ENCODE results near the gene ID4. TPM values are rescaled to one million over a fixed set of nuclear protein-coding genes. Genes with fewer than 3 reads are reported as not detected.

Gene ID4
- total and polyA plus RNA-seq, 2 experiments from 2014 or later: 29.1 to 34.0 TPM

DNA sequence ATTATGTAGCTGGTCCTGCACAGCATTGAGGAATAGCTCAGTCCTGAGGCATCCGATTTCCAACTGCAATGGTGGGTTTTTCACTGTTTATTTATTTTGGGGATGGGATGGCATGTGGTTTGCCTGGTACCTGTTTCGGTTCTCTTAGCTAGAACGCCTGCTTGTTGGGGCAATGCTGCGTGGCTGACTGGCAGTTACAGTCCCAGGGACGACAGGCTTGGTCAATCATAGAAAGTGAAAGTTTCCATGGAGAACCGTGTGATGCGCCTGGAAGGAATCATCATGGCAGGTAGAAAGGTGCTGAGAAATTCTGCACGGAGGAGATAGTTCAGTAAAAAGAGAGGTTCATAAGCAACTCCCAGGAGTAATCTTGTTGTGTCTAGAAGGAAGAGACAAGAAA, 18.4 kb downstream of the ID4 start:
- H3K27me3 ChIP-seq (replicated peaks; ENCODE audit: insufficient read depth): no peaks in the 10 kb centered on the region
- 86 to 90% methylated on average over 8 of the region's 8 CpGs for WGBS, 2 experiments (ENCODE audit: low coverage in 1 of 2, low lambda C conversion rate in 2 of 2, missing lambda C conversion rate in 2 of 2)
- in situ Hi-C loops (cut with MboI): loop anchor here (25.0 kb wide), 3 partner anchors 843 to 1268 kb away; no protein-coding TSS in a partner anchor

DNA sequence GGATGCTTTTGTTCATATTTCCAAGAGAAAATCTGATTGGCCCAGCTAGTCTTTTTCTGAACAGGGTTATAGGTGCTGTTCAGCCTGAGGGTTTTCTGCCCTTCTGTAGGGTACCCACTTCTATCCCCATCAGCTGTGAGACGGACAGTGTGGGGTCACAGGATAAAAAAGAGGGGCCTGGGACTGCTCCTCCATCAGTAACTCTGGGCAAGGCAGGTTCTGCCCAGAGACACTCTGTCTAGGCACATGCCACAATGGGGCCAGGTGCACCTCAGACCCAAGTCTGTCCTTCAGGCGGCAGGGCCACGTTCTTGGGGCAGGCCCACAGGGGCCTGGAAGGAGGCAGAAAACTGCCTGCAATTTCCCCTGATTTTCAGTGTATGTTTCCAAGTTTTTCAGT, 20.0 kb downstream of the ID4 start:
- H4K20me1 ChIP-seq (ENCODE audit: insufficient read depth): no peaks in the 10 kb centered on the region
- H3K9ac ChIP-seq: no peak overlapping the region
- H2AFZ ChIP-seq: no peak overlapping the region
- TF ChIP-seq EZH2 (IDR thresholded peaks at IDR 0.05; ENCODE audit: insufficient read depth, poor library complexity, severe bottlenecking): no peak
- no peak for TF ChIP-seq EZH2phosphoT487 (IDR thresholded peaks at IDR 0.05; ENCODE audit: insufficient read depth, low read depth)
- H3K79me2 ChIP-seq (ENCODE audit: insufficient read depth): no peaks in the 10 kb centered on the region
- no peak overlapping the region for H3K4me3 ChIP-seq
- H3K27me3 ChIP-seq (replicated peaks; ENCODE audit: insufficient read depth): no peaks in the 10 kb centered on the region
- DNase-seq: no peak
- H3K27ac ChIP-seq: no peak overlapping the region
- no peaks in the 10 kb centered on the region for H3K9me3 ChIP-seq (ENCODE audit: low read depth)
- WGBS, 2 experiments (ENCODE audit: low coverage in 1 of 2, low lambda C conversion rate in 2 of 2, missing lambda C conversion rate in 2 of 2): 88 to 93% methylated on average over 3 of the region's 3 CpGs
- H3F3A ChIP-seq (ENCODE audit: insufficient read depth): no peaks in the 10 kb centered on the region
- no peaks in the 10 kb centered on the region for H3K9me2 ChIP-seq (ENCODE audit: insufficient read depth)
- H3K4me1 ChIP-seq (ENCODE audit: insufficient read depth): no peaks in the 10 kb centered on the region
- H3K4me2 ChIP-seq (ENCODE audit: unreplicated experiment): no peak overlapping the region
- in situ Hi-C loops (cut with MboI): loop anchor here (25.0 kb wide), 3 partner anchors 845 to 1270 kb away; no protein-coding TSS in a partner anchor
- no peaks in the 10 kb centered on the region for H3K36me3 ChIP-seq (ENCODE audit: low read depth)

More for the DNA sequence above, 18.4 kb downstream of the ID4 start:
- Histone ChIP-seq H3K4me3 (no peak overlapping the region), H3K4me1 (ENCODE audit: insufficient read depth) (no peaks in the 10 kb centered on the region), H3K27ac (no peak overlapping the region), H4K20me1 (ENCODE audit: insufficient read depth) (no peaks in the 10 kb centered on the region), H2AFZ (no peak overlapping the region), H3K79me2 (ENCODE audit: insufficient read depth) (no peaks in the 10 kb centered on the region), H3K36me3 (ENCODE audit: low read depth) (no peaks in the 10 kb centered on the region), H3K9me2 (ENCODE audit: insufficient read depth) (no peaks in the 10 kb centered on the region), H3K9me3 (ENCODE audit: low read depth) (no peaks in the 10 kb centered on the region), H3K4me2 (ENCODE audit: unreplicated experiment) (no peak overlapping the region), H3K9ac (no peak overlapping the region), H3F3A (ENCODE audit: insufficient read depth) (no peaks in the 10 kb centered on the region)
- TF ChIP-seq EZH2 (IDR thresholded peaks at IDR 0.05; ENCODE audit: insufficient read depth, poor library complexity, severe bottlenecking) (no peak), EZH2phosphoT487 (IDR thresholded peaks at IDR 0.05; ENCODE audit: insufficient read depth, low read depth) (no peak)
- DNase-seq: no peak

GRCh38 chr6:19857703-19858102, 20.5 kb downstream of the ID4 start:
- TF ChIP-seq EZH2phosphoT487 (IDR thresholded peaks at IDR 0.05; ENCODE audit: insufficient read depth, low read depth) (no peak), EZH2 (IDR thresholded peaks at IDR 0.05; ENCODE audit: insufficient read depth, poor library complexity, severe bottlenecking) (no peak)

GRCh38 chr6:19860235-19860877, 23.2 kb downstream of the ID4 start:
- no peaks in the 10 kb centered on the region for H3F3A ChIP-seq (ENCODE audit: insufficient read depth)
- in situ Hi-C loops (cut with MboI): loop anchor here (25.0 kb wide), 3 partner anchors 848 to 1273 kb away; no protein-coding TSS in a partner anchor
- no peak overlapping the region for H3K27ac ChIP-seq
- DNase-seq: no peak
- H3K9me2 ChIP-seq (ENCODE audit: insufficient read depth): no peaks in the 10 kb centered on the region
- no peaks in the 10 kb centered on the region for H3K79me2 ChIP-seq (ENCODE audit: insufficient read depth)
- no peaks in the 10 kb centered on the region for H3K9me3 ChIP-seq (ENCODE audit: low read depth)
- H4K20me1 ChIP-seq (ENCODE audit: insufficient read depth): no peaks in the 10 kb centered on the region
- no peak overlapping the region for H3K4me2 ChIP-seq (ENCODE audit: unreplicated experiment)
- H3K27me3 ChIP-seq (replicated peaks; ENCODE audit: insufficient read depth): no peaks in the 10 kb centered on the region; the same call in 1 of the 2 replicates
- no peak overlapping the region for H2AFZ ChIP-seq
- H3K4me1 ChIP-seq (ENCODE audit: insufficient read depth): no peaks in the 10 kb centered on the region
- WGBS, 2 experiments (ENCODE audit: low coverage in 1 of 2, low lambda C conversion rate in 2 of 2, missing lambda C conversion rate in 2 of 2): 58 to 71% methylated on average over 4 of the region's 4 CpGs
- H3K36me3 ChIP-seq (ENCODE audit: low read depth): no peaks in the 10 kb centered on the region
- H3K9ac ChIP-seq: no peak overlapping the region
- no peak for TF ChIP-seq EZH2phosphoT487 (IDR thresholded peaks at IDR 0.05; ENCODE audit: insufficient read depth, low read depth)
- TF ChIP-seq EZH2 (IDR thresholded peaks at IDR 0.05; ENCODE audit: insufficient read depth, poor library complexity, severe bottlenecking): no peak
- H3K4me3 ChIP-seq: no peak overlapping the region

More at GRCh38 chr6:19857703-19858102, 20.5 kb downstream of the ID4 start:
- in situ Hi-C loops (cut with MboI): loop anchor here (25.0 kb wide), 3 partner anchors 845 to 1270 kb away; no protein-coding TSS in a partner anchor
- H3K27ac ChIP-seq: no peak overlapping the region
- WGBS, 2 experiments (ENCODE audit: low coverage in 1 of 2, low lambda C conversion rate in 2 of 2, missing lambda C conversion rate in 2 of 2): 63 to 71% methylated on average over 4 of the region's 4 CpGs
- H2AFZ ChIP-seq: no peak overlapping the region
- H3F3A ChIP-seq (ENCODE audit: insufficient read depth): no peaks in the 10 kb centered on the region
- no peaks in the 10 kb centered on the region for H3K36me3 ChIP-seq (ENCODE audit: low read depth)
- H3K4me3 ChIP-seq: no peak overlapping the region
- no peaks in the 10 kb centered on the region for H3K79me2 ChIP-seq (ENCODE audit: insufficient read depth)
- H3K4me1 ChIP-seq (ENCODE audit: insufficient read depth): no peaks in the 10 kb centered on the region
- no peak overlapping the region for H3K4me2 ChIP-seq (ENCODE audit: unreplicated experiment)
- H3K9me2 ChIP-seq (ENCODE audit: insufficient read depth): no peaks in the 10 kb centered on the region
- DNase-seq: no peak
- no peak overlapping the region for H3K9ac ChIP-seq
- no peaks in the 10 kb centered on the region for H4K20me1 ChIP-seq (ENCODE audit: insufficient read depth)
- H3K9me3 ChIP-seq (ENCODE audit: low read depth): no peaks in the 10 kb centered on the region
- no peaks in the 10 kb centered on the region for H3K27me3 ChIP-seq (replicated peaks; ENCODE audit: insufficient read depth)
